Activated CD4-positive, alpha-beta memory T cell treated with anti-CD3 and anti-CD28 coated beads, Interleukin-2, amount 10 ng/mL, durations not matched to agents 7 days and 5 days (primary cell): ENCODE data around the gene CBX1. TPM values are rescaled to one million over a fixed set of nuclear protein-coding genes. Genes with fewer than 3 reads are reported as not detected.

Source experiments
- CTCF ChIA-PET: fragments of 350-600 bp; sonication (Branson Sonifier 250); formaldehyde crosslinking; loops from one replicate; lab custom pipeline; 2021; ENCODE audit warnings: antibody characterized with exemption, inconsistent platforms; lab: Charles Lee
- POLR2A ChIA-PET: fragments of 350-600 bp; sonication (Branson Sonifier 250); formaldehyde crosslinking; loops from one replicate; lab custom pipeline; 2021; ENCODE audit warnings: antibody characterized with exemption; lab: Charles Lee
- DNase-seq: peaks from one replicate; pipeline ENCODE4 v3.0.0-alpha.2; 2020
- H3K27ac Mint-ChIP-seq: one replicate; pipeline ENCODE4 v1.8.0; 2021; ENCODE audit warnings: mild to moderate bottlenecking, mixed read lengths
- H3K27me3 Mint-ChIP-seq: one replicate; pipeline ENCODE4 v1.8.0; 2021; ENCODE audit warnings: mixed read lengths
- H3K36me3 Mint-ChIP-seq: one replicate; pipeline ENCODE4 v1.8.0; 2021; ENCODE audit warnings: low read depth, mixed read lengths
- H3K4me1 Mint-ChIP-seq: one replicate; pipeline ENCODE4 v1.8.0; 2021; ENCODE audit warnings: mixed read lengths
- H3K4me3 Mint-ChIP-seq: one replicate; pipeline ENCODE4 v1.8.0; 2021; ENCODE audit warnings: mild to moderate bottlenecking, mixed read lengths
- H3K9me3 Mint-ChIP-seq: one replicate; pipeline ENCODE4 v1.8.0; 2021; ENCODE audit warnings: mixed read lengths
- total RNA-seq, 2 experiments: library from RNA; stranded (reverse); gene quantifications; one replicate each; pipeline ENCODE4 v1.2.3, GENCODE V29; 2021

CBX1 gene
- total RNA-seq, 2 experiments from 2014 or later: 48.3 to 50.8 TPM

GRCh38 chr17:48067245-48067644 lies 34.0 kb downstream of the CBX1 start:
- Mint-ChIP-seq H3K27me3 (no peaks in the 10 kb centered on the region), H3K4me1 (no peaks in the 10 kb centered on the region), H3K27ac (no peak overlapping the region), H3K4me3 (no peak overlapping the region), H3K9me3 (no peaks in the 10 kb centered on the region), H3K36me3 (peaks cover 47% of the 10 kb centered on the region)
- ChIA-PET POLR2A (interaction anchor here (2.1 kb wide), 1 partner anchor 19 kb away, joined by 8 read pairs; the partner anchor contains the start of gene NFE2L1), CTCF (interaction anchor here (1.4 to 3.4 kb wide), 6 partner anchors 9 to 117 kb away, joined by 4 to 23 read pairs (median 10); partner anchors contain the start of gene NFE2L1)
- no peak for DNase-seq

- no peak for DNase-seq
- CTCF ChIA-PET: interaction anchor here (2.3 to 3.4 kb wide), 4 partner anchors 9 to 41 kb away, joined by 10 to 23 read pairs (median 12); partner anchors contain the start of gene NFE2L1
- H3K27ac Mint-ChIP-seq: no peak overlapping the region
- H3K36me3 Mint-ChIP-seq: peaks cover 47% of the 10 kb centered on the region
- H3K4me3 Mint-ChIP-seq: no peak overlapping the region
- H3K4me1 Mint-ChIP-seq: no peaks in the 10 kb centered on the region
- no peaks in the 10 kb centered on the region for H3K9me3 Mint-ChIP-seq
- no peaks in the 10 kb centered on the region for H3K27me3 Mint-ChIP-seq
- POLR2A ChIA-PET: interaction anchor here (2.1 kb wide), 1 partner anchor 18 kb away, joined by 8 read pairs; the partner anchor contains the start of gene NFE2L1
Measured at GRCh38 chr17:48066656-48067055, 34.6 kb downstream of the CBX1 start.

- ChIA-PET CTCF (interaction anchor here (2.3 to 3.4 kb wide), 4 partner anchors 10 to 40 kb away, joined by 10 to 23 read pairs (median 12); partner anchors contain the start of gene NFE2L1), POLR2A (interaction anchor here (2.1 kb wide), 1 partner anchor 18 kb away, joined by 8 read pairs; the partner anchor contains the start of gene NFE2L1)
- no peak for DNase-seq
- Mint-ChIP-seq H3K27me3 (no peaks in the 10 kb centered on the region), H3K4me3 (no peak overlapping the region), H3K9me3 (no peaks in the 10 kb centered on the region), H3K27ac (no peak overlapping the region), H3K4me1 (peaks cover 2% of the 10 kb centered on the region), H3K36me3 (peaks cover 47% of the 10 kb centered on the region)
Measured at GRCh38 chr17:48066192-48066591, 35.1 kb downstream of the CBX1 start.

- ChIA-PET POLR2A (interaction anchor here (0.8 to 1.2 kb wide), 2 partner anchors 12 to 118 kb away, joined by 3 read pairs; no protein-coding TSS in a partner anchor), CTCF (interaction anchor here (0.5 to 1.9 kb wide), 7 partner anchors 9 to 94 kb away, joined by 3 to 7 read pairs (median 3); partner anchors contain the start of genes CDK5RAP3 and NFE2L1)
- no peaks in the 10 kb centered on the region for H3K9me3 Mint-ChIP-seq
- no peak overlapping the region for H3K27ac Mint-ChIP-seq
- H3K27me3 Mint-ChIP-seq: no peaks in the 10 kb centered on the region
- H3K4me3 Mint-ChIP-seq: no peak overlapping the region
- H3K4me1 Mint-ChIP-seq: peaks cover 4% of the 10 kb centered on the region
- no peak for DNase-seq
- peaks cover 51% of the 10 kb centered on the region for H3K36me3 Mint-ChIP-seq
Measured at GRCh38 chr17:48064638-48065037, 36.6 kb downstream of the CBX1 start.

GRCh38 chr17:48062273-48062672 lies 39.0 kb downstream of the CBX1 start:
- H3K9me3 Mint-ChIP-seq: no peaks in the 10 kb centered on the region
- CTCF ChIA-PET: interaction anchor here (1.5 to 1.7 kb wide), 3 partner anchors 12 to 18 kb away, joined by 4 to 7 read pairs (median 4); no protein-coding TSS in a partner anchor
- H3K27me3 Mint-ChIP-seq: no peaks in the 10 kb centered on the region
- POLR2A ChIA-PET: interaction anchor here (3.3 kb wide), 1 partner anchor 14 kb away, joined by 23 read pairs; the partner anchor contains the start of gene NFE2L1
- peaks cover 4% of the 10 kb centered on the region for H3K4me1 Mint-ChIP-seq
- no peak overlapping the region for H3K27ac Mint-ChIP-seq
- DNase-seq: no peak
- no peak overlapping the region for H3K4me3 Mint-ChIP-seq
- H3K36me3 Mint-ChIP-seq: peaks cover 65% of the 10 kb centered on the region

GRCh38 chr17:48060249-48060648 lies 41.0 kb downstream of the CBX1 start:
- peaks cover 75% of the 10 kb centered on the region for H3K36me3 Mint-ChIP-seq
- peaks cover 20% of the 10 kb centered on the region for H3K4me1 Mint-ChIP-seq
- H3K4me3 Mint-ChIP-seq: no peak overlapping the region
- no peaks in the 10 kb centered on the region for H3K9me3 Mint-ChIP-seq
- H3K27me3 Mint-ChIP-seq: no peaks in the 10 kb centered on the region
- no peak for DNase-seq
- H3K27ac Mint-ChIP-seq: no peak overlapping the region
- CTCF ChIA-PET: interaction anchor here (1.6 kb wide), 1 partner anchor 35 kb away, joined by 3 read pairs; no protein-coding TSS in a partner anchor
- POLR2A ChIA-PET: interaction anchor here (3.3 kb wide), 1 partner anchor 12 kb away, joined by 23 read pairs; the partner anchor contains the start of gene NFE2L1

GRCh38 chr17:48059125-48059668 lies 42.1 kb downstream of the CBX1 start:
- Mint-ChIP-seq H3K27me3 (no peaks in the 10 kb centered on the region), H3K9me3 (no peaks in the 10 kb centered on the region), H3K27ac (no peak overlapping the region), H3K4me1 (peaks cover 24% of the 10 kb centered on the region), H3K36me3 (peaks cover 74% of the 10 kb centered on the region), H3K4me3 (no peak overlapping the region)
- DNase-seq: no peak
- CTCF ChIA-PET: interaction anchor here (1.5 to 1.6 kb wide), 2 partner anchors 9 to 34 kb away, joined by 3 to 5 read pairs; no protein-coding TSS in a partner anchor
- POLR2A ChIA-PET: interaction anchor here (2.4 kb wide), 1 partner anchor 11 kb away, joined by 17 read pairs; the partner anchor contains the start of gene NFE2L1

- no peak for DNase-seq
- Mint-ChIP-seq H3K27ac (peak overlapping the region; percentile 31), H3K27me3 (no peaks in the 10 kb centered on the region), H3K4me3 (no peak overlapping the region), H3K9me3 (no peaks in the 10 kb centered on the region), H3K36me3 (peaks cover 73% of the 10 kb centered on the region), H3K4me1 (peaks cover 28% of the 10 kb centered on the region)
- POLR2A ChIA-PET: interaction anchor here (1.0 to 2.4 kb wide), 3 partner anchors 10 to 16 kb away, joined by 3 to 17 read pairs (median 4); partner anchors contain the start of gene NFE2L1
- CTCF ChIA-PET: interaction anchor here (1.5 to 1.6 kb wide), 3 partner anchors 10 to 33 kb away, joined by 3 to 5 read pairs (median 3); no protein-coding TSS in a partner anchor
Measured at GRCh38 chr17:48058393-48059124, 42.7 kb downstream of the CBX1 start.

GRCh38 chr17:48057626-48058025 lies 43.7 kb downstream of the CBX1 start:
- H3K27me3 Mint-ChIP-seq: no peaks in the 10 kb centered on the region
- ChIA-PET CTCF (interaction anchor here (1.5 kb wide), 2 partner anchors 11 to 32 kb away, joined by 3 to 5 read pairs; no protein-coding TSS in a partner anchor), POLR2A (interaction anchor here (1.3 to 2.4 kb wide), 2 partner anchors 9 to 15 kb away, joined by 4 to 17 read pairs; partner anchors contain the start of gene NFE2L1)
- no peak for DNase-seq
- peaks cover 37% of the 10 kb centered on the region for H3K4me1 Mint-ChIP-seq
- H3K27ac Mint-ChIP-seq: peak overlapping the region; percentile 80
- H3K4me3 Mint-ChIP-seq: no peak overlapping the region
- peaks cover 80% of the 10 kb centered on the region for H3K36me3 Mint-ChIP-seq
- H3K9me3 Mint-ChIP-seq: no peaks in the 10 kb centered on the region

GRCh38 chr17:48056879-48057278 lies 44.4 kb downstream of the CBX1 start:
- peak overlapping the region; percentile 80 for H3K27ac Mint-ChIP-seq
- H3K4me3 Mint-ChIP-seq: no peak overlapping the region
- no peak for DNase-seq
- ChIA-PET POLR2A (interaction anchor here (1.5 to 2.4 kb wide), 3 partner anchors 8 to 13 kb away, joined by 4 to 17 read pairs (median 16); partner anchors contain the start of gene NFE2L1), CTCF (interaction anchor here (1.5 to 2.0 kb wide), 2 partner anchors 23 to 32 kb away, joined by 3 to 6 read pairs; no protein-coding TSS in a partner anchor)
- no peaks in the 10 kb centered on the region for H3K9me3 Mint-ChIP-seq
- no peaks in the 10 kb centered on the region for H3K27me3 Mint-ChIP-seq
- H3K36me3 Mint-ChIP-seq: peaks cover 83% of the 10 kb centered on the region
- H3K4me1 Mint-ChIP-seq: peaks cover 42% of the 10 kb centered on the region

GRCh38 chr17:48056246-48056745 lies 45.0 kb downstream of the CBX1 start:
- peaks cover 47% of the 10 kb centered on the region for H3K4me1 Mint-ChIP-seq
- POLR2A ChIA-PET: interaction anchor here (1.5 to 2.2 kb wide), 2 partner anchors 9 to 13 kb away, joined by 4 to 16 read pairs; partner anchors contain the start of gene NFE2L1

More at GRCh38 chr17:48056246-48056745, 45.0 kb downstream of the CBX1 start:
- no peaks in the 10 kb centered on the region for H3K9me3 Mint-ChIP-seq
- no peaks in the 10 kb centered on the region for H3K27me3 Mint-ChIP-seq
- H3K4me3 Mint-ChIP-seq: peak overlapping the region; percentile 27
- no peak for DNase-seq
- CTCF ChIA-PET: interaction anchor here (1.2 to 2.0 kb wide), 4 partner anchors 20 to 85 kb away, joined by 5 to 6 read pairs (median 6); partner anchors contain the start of gene CDK5RAP3
- H3K27ac Mint-ChIP-seq: peak overlapping the region; percentile 80
- peaks cover 83% of the 10 kb centered on the region for H3K36me3 Mint-ChIP-seq
